Middle frontal gyrus (tissue), 1 donor: Measurements from ENCODE around the gene ARMH1.
"Not testable (repeated sequence)": the region's sequence is repeated elsewhere in the genome, so short reads cannot be mapped to it uniquely, and the experiment has no call there.

ENCODE experiments used
- DNase-seq: peaks from one replicate; pipeline ENCODE4 v3.0.0-alpha.2; 2015; ENCODE audit warnings: low spot score; ENCODE audit errors: extremely low spot score

The ARMH1 gene

DNA sequence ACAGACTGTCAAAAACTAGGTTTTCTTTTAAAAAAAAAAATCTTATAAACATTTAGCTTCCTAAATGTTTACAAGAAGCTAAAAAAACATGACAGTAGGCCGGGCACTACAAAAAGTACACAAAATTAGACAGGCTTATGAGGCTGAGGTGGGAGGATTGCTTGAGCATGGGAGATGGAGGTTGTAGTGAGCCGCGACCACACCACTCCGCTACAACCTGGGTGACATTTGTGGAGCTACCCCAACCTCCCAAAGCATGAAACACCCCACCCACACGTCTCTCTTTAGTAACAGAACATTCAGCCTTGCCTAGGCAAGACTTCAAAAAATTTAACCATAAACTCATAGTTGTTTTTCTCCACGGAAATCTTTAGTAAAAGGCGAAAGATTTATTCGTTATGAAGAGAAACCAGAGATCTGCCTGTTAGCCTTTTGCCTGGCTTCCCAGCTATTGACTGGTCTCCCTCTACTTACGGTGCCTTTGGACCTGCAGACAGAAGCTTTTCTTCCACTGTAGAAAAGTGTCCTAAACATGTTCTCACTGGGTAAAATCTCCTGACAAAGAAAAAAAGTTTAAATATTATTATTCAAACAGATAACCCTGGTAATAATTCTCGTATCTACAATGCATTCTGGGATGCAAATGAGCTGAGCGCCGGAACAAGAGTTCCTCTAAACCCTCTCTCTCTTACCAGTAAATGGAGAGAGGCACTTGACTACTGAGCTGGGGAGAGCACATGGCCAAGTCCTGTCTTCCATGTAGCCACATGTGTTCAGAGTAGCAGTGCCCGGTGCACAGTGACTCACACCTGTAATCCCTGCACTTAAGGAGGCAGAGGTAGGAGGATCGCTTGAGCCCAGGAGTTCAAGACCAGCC lies 47.2 kb downstream of the ARMH1 start:
- DNase-seq: peak; percentile 27

DNA sequence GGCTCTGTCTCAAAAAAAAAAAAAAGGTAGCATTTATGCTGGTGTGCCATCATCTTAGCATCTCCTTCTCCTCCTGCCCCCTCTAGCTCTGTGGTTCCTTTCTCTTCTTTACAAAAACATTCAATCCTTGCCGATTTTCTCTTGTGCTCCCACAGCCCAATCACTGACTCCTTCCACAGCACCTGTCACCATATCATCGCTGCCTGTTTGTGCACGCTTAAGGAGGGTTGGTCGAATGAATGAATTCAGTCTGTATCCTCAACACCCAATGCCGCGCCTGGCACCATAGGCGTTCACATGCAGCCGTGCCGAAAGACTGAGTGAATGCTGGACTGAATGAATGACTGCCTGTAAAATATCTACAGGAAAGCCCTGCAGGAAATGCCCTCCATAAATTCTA lies 48.5 kb downstream of the ARMH1 start:
- DNase-seq: no peak

DNA sequence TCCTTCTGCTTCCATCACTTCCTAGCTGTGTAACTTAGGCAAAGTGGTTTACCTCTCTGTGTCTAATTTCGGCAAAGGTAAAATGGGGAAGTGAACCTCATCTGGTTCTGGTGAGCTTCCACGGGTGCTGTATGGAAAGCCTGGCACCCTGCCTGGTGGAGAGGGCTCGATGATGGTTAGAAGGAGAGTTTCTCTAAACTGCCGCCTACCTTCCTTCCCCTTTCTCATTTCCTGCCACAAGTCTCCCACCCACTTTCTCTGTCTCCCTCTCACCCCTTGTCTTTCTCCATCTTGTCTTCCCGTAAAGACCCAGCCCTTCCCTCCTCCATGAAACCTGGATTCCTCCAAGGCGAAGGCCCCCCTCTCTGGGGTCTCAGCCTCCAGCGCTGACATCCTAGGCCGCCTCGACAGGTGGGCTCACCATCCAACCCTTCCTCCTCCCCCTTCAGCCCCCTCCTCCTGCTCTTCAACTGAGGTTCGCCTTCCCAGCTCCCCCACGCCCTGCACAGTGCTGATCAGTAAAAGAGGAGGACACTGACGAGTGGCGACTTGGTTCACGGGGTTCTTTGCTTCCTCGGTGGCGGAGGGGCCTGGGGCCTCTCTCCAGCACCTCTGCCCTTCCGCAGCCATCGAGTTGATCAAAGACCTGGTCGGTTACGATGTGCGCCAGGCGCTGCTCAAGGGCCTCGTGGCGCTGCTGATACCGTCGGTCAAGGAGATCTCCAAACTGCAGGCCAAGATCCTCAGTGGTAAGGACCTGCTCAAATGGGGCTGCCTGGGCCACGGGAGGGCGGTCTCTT lies 49.2 kb downstream of the ARMH1 start:
- no peak for DNase-seq

DNA sequence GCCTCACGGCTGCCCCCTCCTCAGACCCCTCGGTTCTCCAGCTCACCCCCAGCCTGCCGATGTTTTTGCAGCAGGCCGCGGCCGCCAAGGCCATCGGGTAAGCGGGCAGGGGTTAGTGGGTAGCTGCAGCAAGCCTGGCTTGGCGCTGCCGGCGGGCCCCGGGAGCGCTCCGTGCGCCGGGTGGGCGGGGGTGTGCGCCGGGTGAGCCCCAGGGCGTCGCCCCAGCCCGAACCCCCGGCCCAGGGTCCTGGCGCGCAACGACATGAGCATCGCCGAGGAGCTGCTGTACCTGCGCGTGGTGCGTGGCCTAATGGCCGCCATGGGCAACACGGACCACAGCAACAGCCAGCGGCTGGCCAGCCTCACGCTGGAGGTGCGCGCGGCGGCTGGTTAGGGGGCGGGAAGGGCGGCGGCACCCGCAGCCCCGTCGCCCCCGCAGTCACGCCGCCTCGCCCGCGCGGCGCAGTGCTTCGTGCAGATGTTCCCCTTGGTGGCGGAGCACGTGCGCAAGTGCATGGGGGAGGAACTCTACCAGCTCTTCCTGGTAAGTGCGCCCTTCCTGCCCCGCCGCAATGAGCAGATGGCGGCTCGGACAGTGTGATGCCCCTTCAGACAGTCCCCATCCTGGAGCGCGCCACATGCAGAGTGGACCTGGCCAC lies 49.9 kb downstream of the ARMH1 start:
- no peak for DNase-seq

DNA sequence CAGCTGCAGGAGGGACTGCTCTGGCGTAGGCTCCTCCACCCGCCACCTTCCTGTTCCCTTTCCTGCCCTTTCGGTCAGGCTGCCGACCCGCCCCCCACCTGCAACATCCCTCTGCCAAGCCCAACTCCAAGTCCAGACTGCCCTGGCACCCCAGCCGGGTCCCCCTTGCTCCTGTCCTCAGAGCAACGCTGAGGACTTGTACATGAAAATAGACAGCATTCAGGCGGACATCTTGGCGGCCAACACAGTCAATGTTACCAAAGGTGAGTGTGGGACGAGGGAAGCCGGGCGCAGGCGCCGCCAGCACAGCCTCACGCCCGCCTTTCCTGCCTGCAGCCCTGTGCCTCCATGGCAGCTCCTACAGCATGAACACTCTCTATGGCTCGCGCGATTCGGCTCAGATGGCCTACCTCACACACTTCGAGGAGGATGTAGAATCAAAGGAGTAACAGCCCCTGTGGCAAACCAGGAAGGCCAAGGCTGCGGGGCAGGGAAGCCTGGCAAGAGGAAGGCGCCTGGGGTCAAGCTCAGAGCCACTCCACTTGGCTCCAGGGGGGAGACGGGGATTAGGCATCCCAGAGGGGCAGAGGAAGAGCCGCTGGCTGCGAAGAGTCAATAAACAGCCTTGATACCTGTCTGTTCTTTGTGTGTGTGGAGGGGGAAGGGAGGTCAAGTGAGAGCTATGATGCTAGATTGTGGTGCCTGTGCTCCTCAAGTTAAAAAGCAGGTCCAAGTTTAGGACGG lies 50.6 kb downstream of the ARMH1 start:
- no peak for DNase-seq

DNA sequence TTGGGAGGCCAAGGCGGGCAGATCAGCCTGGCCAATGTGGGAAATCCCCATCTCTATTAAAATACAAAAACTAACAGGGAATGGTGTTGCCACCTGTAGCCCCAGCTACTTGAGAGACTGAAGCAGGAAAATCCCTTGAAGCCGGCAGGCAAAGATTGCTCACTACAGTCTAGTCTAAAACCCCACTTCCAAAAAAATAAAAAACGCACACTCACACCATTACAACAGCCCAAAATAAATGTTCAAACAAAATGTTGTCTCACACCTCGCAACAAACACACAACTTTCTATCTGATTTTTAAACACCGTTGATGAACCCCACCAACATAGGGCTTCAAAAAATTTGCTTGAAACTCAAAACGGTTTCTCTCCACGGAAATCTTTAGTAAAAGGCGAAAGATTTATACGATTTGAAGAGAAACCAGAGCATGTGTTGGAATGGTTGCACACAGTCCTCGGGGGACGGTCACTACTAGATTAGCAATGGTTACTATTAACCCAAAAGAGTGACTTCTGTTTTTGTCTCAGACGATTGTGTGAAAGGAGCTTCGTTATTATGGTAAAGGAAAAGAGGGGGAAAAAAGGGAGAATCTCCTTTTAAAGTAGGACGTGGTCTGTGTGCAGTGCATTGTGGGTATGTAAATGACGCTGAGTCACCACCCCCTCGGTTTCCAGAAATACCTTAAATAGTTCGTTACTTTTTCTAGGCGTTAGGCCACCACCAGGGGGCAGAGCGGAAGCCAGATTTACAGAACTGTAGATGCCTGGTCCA lies 56.4 kb downstream of the ARMH1 start, which contains the start of gene RNU5D-1:
RNU5D-1 (minus strand) TSS at position 430 of the 772 bp plus-strand sequence.
- peak; percentile 88 for DNase-seq

DNA sequence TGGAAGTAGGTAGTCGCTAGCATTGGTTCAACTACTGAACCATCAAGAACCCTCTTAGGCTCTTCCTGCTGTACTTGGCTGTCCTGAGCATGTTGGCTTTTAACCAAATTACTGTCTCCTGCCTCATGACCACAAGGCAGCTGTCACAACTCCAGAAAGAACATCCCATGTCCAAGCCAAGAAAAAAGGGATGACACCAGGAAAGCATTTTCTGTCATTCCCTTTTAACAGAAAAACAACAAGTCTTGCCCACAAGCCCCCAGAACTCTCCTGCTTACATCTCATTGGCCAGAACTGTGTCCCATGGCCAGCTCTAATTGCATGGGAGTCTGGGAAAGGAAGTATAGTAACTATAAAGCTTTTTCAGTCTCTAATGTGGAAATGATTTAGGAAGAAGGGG lies 58.9 kb downstream of the ARMH1 start:
- no peak for DNase-seq

DNA sequence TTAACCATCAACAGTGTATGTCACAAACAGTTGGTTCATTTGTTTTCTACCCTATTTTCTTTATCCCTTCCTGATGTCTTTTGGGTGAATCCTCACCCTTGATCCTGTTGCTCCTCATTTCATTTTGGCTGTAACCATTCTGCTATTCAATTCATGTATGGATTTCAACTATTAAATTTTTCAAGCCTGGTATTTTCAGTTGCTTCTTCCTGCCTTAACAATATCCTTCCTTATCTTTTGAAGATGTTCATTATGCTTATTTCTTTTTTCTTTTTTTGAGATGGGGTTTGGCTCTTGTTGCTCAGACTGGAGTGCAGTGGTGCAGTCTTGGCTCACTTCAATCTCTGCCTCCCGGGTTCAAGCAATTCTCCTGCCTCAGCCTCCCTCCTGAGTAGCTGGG lies 59.3 kb downstream of the ARMH1 start:
- no peak for DNase-seq

DNA sequence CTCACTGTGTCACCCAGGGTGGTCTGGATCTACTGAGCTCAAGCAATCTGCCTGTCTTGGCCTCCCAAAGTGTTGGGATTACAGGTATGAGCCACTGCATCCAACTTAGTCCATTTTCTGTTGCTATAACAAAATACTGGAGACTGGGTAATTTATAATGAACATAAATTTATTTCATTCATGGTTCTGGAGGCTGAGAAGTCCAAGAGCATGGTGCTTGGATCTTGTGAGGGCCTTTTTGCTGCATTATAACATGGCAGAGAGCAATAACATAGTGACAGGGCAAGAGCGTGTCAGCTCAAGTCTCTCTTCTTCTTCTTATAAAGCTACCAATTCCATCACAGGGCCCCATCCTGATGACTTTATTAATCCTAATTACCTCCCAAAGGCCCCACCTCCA lies 61.5 kb downstream of the ARMH1 start:
- DNase-seq: no peak

DNA sequence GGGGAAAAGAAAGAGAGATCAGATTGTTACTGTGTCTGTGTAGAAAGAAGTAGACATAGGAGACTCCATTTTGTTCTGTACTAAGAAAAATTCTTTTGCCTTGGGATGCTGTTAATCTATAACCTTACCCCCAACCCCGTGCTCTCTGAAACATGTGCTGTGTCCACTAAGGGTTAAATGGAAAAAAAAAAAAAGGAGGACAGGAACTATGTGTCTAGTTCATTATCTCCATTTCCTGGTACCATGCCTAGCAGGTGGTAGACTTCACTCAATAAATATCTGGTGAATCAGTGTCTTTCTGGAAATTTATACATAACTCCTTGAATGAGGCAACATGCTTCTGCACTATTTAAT lies 64.4 kb downstream of the ARMH1 start:
- DNase-seq: not testable (repeated sequence)

DNA sequence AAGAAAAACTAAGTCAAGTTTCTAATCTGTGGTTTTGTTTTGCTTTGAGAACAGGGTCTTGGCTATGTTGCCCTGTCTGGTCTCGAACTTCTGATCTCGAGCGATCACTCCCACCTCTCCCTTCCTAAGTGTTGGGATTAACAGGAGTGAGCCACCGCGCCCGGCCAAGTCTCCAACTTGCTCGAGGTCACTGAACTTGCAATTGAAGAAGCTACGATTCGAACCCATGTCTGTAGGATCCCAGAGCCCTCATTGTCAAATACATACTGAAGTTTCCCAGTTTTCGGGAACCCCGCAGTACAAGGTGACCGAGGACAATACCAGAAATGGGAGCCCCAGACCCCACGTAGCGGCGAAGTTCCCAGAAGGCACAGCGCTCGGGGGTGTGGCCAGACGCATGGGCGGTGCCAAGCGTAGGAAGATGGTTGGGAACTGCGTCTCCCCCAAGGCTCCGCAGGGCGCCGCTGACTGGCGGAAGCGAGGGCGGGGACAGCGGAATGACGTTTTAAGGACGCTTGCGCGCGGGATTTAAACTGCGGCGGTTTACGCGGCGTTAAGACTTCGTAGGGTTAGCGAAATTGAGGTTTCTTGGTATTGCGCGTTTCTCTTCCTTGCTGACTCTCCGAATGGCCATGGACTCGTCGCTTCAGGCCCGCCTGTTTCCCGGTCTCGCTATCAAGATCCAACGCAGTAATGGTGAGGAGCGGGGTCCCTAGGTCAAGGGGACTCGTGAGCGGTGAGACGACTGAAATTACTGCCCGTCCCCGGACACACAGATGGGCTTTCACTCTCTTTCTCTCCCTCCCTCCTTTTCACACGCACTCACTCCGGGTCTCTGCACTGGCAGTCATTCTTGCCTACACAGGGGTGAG lies 65.0 kb downstream of the ARMH1 start, which contains the start of gene KIF2C:
KIF2C (plus strand) TSS at position 531 of the 872 bp plus-strand sequence; CDS start at position 627, 96 bp downstream.
- peak; percentile 94 for DNase-seq

DNA sequence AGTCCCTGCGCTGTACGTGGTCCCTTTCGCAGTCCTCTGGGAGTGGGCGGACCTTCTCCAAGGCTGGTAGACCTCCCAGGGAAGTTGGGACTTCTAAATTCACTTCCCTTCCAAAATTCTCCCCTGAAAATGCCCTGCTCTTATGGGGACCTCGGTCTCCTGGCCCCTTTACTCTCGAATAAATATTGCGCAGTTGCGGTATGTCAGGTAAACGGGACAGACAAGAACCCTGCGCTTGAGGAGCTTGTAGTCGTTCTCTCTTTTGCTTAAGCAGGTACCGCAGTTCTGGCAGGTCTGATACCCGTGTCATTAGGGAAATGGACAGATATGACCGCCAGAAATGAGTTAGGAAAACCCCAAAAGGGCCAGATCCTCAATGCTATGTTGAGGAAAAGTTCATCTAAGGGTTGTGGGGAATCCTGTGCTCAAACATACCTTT lies 65.7 kb downstream of the ARMH1 start:
- DNase-seq: no peak

DNA sequence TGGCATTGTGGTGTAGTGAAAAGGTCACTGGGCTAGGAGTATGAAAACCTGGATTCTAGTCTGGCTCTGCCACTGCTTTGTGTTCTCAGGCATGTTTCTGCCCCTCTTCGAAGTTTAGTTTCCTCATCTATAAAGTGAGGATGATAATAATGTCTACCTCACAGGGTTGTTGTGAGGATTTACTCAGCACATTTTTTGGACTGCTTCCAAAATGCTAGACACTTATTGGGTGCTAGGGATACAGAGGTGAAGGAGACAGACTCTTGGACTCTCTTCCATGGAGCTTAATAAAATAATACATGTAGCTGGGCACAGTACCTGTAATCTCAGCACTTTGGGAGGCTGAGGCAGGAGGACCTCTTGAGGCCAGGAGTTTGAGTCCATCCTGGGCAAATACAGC lies 68.7 kb downstream of the ARMH1 start:
- DNase-seq: no peak

DNA sequence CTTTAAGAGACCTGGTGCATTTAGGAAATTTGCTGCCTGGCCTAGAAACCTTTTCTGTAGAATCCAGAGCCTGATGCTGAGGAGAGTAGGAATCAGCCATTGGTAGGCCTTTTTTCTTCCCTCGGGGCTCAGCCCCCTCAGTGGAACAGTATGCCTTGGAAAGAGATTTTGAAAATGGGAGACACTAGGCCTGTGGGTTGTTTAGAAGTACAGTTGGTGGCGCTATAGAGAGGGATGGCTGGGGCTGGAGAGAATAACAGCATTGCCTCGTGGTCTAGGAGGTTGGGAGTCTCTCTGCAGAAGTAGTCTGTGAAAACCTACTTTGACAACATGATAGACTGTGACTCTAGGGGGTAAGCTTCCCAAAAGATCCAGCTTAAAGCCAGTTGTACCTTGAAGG lies 73.4 kb downstream of the ARMH1 start:
- DNase-seq: no peak

DNA sequence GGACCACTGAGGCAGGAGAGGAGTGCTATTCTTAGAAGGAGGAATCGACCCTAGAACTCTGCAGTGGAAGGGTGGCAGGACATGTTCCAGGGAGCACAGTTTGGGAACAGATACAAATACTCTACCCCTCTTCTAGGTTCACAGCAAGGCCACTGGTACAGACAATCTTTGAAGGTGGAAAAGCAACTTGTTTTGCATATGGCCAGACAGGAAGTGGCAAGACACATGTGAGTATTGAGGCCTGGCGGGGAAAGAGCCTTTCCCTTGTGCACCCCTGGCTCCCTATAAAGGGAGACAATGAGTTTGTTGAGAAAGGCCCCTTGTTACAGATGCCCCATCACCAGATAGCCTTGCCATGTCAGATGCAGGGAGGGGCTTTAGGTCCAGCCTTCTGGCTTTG lies 82.9 kb downstream of the ARMH1 start:
- DNase-seq: no peak

DNA sequence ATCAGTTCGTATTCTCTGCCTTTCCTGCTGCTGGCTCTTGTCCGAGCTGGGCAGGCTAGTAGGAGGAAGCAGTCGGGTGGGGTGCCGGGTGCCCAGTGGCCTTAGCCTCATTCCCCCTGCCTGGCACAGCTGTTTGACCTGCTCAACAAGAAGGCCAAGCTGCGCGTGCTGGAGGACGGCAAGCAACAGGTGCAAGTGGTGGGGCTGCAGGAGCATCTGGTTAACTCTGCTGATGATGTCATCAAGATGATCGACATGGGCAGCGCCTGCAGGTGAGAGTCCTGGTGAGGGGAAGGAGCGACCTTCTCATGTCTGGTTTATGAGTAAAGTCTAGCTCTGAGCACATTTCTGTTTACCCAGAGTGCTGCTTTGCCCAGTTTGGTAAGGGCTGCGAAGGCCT lies 84.6 kb downstream of the ARMH1 start:
- DNase-seq: no peak

DNA sequence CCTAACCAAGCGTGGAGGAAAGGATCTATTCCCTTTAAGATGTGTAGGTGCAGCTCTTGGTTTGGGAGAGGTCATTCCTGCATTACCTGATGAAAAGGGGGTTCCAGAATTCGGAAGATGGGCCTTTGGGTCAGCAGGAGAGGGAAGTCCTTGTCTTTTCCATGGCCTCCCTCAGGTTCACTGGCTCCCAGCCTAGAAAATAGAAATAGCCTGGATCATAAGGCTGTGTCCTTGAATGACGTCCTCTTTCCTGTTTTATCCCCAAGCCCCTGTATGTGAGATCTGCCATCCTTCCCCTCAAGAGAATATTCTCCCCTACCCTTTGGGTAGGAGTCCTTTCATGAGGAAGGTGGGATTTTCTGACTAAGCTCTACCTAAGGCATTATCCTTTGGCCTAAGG lies 86.4 kb downstream of the ARMH1 start:
- no peak for DNase-seq

DNA sequence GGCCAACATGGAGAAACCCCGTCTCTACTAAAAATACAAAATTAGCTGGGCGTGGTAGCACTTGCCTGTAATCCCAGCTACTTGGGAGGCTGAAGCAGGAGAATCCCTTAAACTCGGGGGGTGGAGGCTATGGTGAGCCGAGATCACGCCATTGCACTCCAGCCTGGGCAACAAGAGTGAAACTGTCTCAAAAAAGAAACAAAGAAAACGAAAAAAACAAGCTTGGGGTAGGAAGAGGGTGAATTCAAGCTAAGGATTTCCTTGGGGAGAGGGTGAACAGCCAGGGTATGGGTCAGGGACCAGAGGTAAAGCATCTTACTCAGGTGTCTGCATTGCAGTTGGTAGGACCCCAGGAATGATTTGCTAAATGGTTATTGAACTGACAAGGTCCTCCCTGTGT lies 91.9 kb downstream of the ARMH1 start:
- not testable (repeated sequence) for DNase-seq
